ENCODE measurements around the gene SLC25A51.

SLC25A51 gene, protein sequence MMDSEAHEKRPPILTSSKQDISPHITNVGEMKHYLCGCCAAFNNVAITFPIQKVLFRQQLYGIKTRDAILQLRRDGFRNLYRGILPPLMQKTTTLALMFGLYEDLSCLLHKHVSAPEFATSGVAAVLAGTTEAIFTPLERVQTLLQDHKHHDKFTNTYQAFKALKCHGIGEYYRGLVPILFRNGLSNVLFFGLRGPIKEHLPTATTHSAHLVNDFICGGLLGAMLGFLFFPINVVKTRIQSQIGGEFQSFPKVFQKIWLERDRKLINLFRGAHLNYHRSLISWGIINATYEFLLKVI

DNA sequence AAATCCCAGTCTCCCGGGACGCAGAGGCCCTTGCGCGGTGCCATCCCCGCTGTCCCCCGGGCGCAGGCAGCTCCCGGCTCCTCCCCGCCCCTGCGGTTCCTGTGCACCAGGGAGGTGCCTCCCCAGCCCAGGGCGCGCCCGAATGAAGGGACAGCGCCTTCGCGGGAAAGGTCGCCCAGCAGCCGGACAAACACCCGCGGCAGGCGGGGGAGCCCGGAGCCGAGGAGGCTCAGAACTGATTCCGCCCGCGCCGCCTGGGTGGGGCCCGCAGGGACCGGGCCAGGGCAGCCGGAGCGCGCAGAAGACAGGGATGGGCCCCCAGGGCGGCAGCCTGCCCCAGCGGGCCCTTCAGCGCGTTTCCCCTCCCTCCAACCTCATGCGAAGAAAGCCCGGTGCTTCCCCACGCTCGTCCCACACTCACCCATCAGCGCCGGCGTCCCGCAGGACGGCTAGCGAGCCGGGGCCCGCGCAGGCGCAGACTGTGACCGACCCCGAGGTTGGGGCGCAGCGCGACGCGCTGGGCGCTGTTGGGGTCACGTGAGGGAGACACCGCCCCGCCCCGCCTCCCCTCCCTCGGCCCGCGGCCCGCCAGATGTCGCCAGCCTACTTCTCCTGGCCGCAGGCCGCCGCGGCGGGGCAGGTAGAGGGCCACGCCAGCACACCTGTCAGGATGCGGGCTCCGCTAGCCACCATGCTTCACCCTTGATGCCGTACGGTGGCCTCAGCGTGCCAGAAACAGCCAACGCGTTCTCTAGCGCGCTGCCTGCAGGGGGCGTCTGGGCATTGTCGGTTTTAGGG, at the start of gene SLC25A51:
SLC25A51 (minus strand) TSS at position 481 of the 798 bp plus-strand sequence. CDS start 15,577 bp downstream, outside the sequence.
- DNase-seq = peak; percentile 93

DNA sequence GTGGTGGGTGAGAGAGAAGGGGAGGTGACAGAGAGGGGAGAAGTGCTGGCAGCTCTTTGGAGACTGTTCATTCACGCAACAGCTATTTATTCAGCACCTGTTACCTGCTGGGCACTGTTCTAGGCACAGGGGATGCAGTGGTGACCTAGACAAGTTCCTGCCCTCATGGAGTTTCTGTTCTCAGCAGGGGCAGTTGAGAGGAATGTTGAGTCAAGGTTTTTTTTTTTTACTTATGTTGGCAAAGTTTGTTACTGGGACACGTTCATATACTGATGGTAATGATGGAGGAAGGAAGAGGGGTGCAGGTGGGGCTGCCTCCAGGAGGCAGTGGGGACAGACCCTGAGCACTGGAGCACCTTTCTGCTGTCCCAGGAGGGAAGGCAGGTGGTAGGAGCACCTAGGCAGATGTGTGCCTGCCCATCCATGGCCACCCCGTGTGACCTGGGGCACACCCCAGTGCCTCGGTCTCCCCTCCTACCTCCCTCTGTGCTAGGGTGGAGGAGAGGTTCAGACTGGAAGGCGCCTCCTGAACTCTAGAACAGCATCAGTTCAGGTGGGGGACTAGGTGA, 49.4 kb upstream of the SLC25A51 start:
- no peak for DNase-seq

DNA sequence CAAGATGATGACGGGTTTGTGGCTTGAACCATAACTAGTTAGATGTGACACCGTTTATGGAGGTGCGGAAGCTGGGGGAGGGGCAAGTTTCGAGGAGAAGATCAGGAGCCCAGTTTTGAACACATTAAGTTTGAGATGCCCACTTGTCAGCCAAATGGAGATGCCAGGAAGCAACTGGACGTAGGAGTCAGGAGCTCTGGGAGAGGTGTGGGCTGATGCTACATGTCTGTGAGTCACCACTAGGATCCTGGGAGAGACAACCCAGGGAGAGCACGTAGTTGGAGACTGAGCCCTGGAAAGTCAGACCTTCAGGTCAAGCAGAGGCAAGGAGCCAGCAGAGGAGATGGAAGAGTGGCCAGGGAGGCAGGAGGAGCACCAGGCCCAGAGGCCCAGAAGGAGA, 48.8 kb upstream of the SLC25A51 start:
- DNase-seq = no peak

DNA sequence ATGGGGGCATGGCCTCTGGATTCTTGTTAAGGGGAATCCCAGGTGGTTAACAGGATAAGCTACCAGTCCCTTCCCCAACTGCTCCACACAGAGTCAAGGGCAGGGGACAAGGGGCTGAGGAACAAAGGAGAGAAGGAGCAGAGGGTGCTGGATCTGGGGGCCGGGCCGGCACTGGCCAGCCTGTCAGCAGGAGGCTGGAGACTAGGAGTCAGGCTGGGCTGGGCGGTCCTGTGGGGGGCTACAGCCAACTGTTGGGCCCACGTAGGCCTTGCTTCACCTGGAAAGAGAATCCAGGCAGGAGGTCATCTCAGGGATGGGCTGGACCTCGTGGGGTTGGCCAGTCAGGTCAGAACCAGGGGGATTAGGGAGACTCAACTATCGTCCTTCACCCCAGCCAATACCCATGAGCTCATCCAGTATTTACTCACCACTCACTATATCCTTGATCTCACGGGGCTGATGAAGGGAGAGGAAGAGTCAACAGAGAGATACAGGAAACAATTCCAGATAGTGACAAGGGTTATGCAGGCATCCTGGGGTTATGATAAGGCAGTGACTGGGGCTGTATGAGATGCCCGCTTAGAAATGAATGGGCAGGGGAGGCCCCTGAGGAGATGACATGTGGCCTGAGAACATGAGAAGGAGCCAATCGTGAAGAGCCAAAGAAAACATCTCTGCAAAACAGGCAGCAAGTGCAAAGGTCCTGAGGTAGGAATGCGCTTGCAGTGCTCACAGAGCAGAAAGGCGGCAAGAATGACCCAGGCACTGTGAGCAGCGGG, 47.9 kb upstream of the SLC25A51 start:
- DNase-seq = no peak

DNA sequence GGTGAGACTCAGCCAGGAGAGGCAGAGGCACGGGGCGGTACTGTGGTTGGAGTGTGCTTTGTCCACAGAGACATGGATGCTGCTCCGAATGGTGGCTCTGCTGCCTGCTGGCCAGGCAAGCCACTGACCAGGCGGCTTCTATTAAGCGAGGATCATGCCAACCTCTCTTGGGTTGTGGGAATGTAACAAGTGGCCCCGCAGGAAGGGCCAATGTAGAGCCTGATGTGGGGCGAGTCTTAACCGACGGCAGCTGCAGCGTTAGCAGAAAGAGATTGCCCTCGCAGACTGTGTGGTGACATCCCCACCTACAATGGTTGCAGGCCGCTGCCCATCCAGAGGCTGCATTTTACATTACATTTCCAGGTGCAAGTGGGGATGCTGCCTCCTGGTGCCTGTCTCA, 46.6 kb upstream of the SLC25A51 start:
- no peak for DNase-seq

DNA sequence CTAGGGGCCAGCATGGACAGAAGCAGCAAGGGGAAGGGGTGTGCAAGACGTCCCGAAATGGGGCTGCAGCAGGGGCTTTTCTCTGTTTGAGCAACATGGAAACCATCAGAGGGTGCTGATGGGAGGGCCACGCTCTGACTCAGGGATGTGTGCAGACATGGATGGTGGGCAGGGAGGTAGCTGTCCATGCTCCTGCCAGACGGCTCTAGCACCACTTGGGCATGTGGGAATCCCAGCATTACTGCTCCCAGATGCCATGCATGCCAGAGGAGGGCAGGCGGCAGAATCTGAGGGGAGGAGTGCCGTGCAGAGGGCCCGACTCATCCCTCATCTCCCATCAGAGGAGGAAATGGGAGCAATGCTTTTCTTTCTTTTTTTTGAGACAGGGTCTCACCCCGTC, 45.6 kb upstream of the SLC25A51 start:
- no peak for DNase-seq

DNA sequence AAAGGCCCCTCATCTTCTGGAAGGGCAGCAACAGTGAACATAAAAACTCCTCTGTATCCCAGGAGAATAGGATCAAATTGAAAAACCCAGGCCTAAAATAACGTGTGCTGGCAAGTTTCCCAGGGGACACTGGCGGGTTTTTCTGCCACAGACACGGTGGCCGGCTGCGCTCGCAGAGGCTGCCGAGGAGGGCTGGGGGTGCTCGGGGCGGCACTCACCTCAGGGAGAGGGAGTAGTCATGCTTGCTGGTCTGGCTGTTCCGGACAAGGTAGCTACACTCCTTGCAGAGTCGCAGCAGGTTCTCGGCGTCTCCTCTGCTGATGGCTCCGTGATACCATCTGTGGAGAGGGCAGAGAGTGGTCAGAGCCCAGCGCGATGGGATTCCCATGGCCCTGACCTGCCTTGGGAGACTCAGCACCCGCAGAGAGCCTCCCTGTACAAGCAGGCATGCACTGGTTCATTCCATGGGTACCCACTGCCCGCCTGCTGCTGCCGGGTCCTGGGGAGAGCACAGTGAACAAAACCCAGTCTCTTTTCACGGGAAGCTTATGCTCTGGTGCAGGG, 44.6 kb upstream of the SLC25A51 start:
- DNase-seq = no peak

DNA sequence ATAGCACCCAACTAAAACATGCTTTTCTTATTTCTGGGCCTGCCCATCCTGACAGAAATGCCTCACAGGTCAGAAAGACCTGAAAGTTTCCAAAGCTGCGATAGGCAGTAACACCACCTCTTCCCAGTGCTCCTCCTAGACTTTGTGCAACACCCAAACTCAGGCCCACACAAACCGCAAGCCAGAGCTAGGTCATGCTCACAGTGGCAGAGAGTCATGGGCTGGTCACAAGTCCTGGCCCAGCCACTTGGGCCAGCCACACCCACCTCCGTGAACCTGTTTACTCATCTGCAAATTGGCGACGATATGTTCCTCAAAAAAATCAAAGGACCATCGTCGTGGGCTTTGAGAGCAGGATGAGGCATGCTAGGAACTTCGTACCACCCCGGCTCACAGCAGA, 44.0 kb upstream of the SLC25A51 start:
- DNase-seq = no peak

DNA sequence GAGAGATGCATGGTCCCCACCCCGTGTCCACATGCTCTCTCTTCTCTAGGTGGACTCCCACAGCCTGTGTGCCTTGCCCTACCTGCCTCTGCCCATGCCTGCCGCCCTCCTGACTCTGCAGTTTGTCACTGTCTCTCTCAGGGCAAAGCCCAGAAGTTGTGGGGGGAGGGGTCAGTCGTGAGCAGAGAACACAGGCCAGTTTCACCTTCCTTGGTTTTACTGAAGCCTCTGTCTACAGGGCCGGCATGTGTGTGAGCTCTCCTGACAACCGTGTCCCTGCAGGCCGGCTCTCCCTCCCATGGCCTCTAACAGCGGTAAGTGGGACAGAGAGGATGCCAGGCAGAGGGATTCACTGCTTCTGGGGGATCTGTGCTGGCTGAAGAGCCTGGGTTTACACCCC, 43.5 kb upstream of the SLC25A51 start:
- DNase-seq = no peak

DNA sequence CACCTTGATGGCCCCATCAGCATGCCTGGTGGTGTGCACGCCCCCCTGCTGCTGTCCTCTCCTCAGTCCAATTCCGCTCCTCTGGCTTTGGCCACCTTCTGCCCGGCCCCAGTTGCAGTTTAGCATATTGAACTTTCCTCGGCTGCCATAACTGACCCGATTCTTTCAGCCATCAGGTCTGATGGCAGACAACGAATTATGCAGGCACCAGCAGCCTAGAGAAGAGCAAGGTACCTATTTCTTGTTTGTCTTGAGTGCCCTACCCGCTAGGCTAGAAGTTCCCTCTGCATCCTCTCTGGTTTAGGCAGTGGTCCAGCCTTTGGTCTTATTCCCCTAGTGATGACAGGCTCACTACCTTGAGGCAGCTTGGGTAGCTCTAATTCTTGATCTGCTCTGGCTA, 43.0 kb upstream of the SLC25A51 start:
- DNase-seq = no peak

DNA sequence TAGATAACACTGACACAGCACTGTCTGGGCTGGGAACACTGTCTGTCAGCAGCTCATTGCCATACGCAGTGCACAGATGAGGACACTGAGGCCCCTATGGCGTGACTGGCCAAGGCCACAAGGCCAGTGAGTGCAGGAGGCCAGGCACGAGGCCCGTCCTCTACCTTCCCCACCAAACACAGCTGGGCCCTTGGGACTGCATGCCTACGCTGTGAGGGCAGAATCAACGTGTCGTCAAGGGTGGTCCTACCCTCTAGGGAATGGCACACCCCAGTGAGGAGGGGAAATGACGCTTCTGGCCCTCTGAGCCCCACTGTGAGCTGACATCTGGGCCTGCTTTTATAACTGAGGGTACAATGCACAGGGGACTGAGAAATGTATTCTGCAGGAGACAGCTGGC, 42.1 kb upstream of the SLC25A51 start:
- DNase-seq = no peak

DNA sequence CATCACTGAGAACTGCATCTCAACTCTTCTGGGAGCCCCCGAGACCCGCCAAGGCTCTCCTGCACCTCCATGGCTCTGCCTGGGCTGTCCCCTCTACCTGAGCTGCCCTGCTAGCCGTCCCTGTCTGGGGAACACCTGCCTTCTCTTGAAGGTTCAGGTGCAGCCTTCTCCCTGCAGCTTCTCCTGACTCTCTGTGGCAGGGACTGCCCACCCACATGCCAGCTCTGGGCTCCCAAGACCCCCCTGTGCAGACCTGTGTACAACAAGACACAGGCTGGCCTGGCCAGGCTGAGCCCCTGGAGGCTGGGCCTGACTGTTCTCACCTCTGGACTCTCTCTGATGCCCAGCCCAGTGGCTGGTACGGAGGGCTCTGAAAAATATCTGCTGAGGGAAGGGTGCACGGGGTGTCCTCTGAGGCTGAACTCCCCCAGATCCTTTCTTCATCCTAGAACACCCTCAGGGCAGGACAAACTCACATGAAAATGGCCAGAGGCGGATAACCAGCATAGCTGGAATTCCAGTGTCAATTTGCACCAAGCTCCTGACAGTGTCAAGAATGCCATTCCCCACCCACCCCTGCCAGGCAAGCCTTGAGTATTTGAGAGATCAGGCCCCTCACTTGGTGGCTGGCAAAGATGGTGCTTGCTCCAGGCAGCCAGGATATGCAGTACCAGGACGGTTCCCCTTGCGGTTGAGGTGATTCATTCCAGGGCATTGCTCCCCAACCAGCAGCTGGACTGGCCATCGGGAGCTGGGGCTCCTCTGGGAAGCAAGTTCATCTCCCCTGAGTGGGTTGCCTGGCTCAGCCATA, 40.9 kb upstream of the SLC25A51 start:
- no peak for DNase-seq

DNA sequence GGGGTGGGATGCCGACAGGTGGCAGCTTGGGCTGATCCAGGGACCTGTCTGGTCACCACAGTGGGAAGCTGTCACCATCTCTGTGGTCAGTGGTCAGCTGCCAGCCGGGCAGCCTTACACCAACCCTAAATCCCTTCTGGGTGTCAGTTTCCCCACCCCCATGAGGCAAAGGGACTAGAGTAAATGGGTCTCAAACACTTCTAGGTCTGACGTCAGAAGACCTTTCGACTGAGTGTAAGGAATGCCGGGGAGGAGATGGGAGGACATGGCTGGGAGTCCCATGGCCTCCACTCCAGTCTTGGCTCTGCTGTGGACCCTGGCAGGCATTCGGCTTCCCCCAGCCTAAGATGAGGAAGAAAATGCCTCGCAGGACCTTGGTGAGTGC, 40.3 kb upstream of the SLC25A51 start:
- no peak for DNase-seq

DNA sequence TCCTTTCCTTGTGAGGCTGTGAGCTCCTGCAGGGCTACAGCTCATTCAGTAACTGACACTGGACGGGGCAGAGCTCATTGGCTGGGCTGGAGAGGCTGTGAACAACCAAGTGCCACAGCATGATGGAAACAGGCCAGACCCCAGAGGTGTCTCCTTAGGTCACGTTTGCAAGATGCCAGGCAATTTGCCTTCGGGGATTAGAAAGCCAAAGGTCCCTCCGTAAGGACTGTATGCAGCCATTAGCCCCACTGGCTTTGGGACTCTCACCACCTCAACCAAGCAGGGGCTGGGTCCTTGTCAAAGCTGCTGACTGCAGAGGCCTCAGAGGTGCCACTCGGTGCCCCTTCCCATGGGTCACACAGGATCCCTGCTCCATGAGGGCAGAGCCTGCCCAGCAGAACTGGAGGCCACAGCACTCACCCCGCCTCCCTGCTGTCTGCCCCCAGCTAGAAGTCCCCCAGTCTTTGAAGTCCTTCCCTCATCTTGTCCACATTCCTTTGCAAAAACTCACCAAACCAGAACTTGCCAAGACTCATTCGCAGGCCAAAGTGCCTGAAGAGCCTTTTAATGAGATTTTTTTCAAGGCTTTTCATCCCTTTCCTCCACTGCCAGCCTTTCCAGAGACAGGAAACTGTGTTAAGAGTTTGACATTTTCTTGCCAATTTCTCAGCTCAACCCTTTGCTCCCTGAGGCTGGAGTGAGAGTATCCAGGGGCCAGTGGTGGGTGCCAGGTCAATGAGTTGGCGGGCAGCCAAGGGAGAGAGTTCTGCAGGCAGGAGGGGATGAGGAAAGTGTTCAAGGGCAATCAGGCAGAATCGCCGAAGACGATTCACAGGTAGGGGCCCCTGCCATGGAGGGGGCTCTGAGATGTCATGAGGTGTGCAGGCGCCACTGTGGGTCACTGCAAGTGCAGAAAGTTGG, 39.7 kb upstream of the SLC25A51 start:
- DNase-seq = peak; percentile 57

DNA sequence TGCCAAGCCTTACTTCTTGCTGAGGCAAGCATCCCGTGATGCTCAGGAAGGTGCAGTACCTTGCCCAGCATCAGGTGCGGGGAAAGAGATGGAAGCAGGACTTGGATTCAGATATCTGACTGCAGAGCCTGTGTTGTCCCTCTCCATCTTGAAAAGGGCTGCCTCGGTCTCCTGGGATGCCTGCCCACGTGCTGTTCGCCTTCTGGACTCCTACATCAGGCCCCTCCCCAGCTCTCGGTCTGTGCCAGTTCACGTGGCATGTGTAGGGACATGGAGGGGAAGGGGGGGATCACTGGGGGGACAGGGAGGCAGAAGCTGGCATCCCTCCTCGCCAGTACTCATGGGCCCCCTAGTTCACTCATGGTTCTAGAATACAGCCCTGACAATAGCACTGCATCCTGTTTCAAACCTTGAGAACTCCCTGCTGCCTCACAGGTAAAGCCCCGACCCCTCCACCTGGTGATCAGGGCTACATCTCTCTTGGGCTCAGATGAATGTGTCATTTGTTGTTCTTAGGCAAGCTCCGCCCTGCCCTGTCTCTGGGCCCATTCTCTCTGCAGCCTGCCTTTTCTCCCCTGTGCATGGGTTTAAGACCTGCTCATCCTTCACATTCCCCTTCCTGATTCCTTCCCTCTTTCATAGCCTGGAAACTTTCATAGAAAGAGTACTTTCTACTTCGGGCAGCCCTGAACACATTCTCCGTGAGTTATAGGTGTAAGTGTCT, 38.9 kb upstream of the SLC25A51 start:
- DNase-seq = no peak

DNA sequence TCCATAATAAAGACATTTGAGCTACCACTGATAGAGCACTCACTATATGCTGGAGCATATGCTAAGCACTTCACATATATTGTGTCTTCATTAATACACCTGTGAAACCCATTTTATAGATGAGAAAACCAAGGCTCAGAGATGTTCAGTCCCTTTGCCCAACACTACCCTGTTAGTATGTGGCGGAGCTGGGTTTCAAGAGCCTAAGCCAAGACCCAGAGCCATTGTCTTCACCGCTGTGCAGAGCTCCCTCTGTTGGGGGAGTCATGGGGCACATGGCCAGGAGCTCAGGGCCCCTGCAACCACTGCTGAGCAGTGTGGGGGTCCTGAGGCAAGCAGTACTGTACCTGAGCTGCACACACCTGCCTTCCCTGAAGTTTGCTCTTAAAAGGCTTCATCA, 37.3 kb upstream of the SLC25A51 start:
- DNase-seq = no peak

DNA sequence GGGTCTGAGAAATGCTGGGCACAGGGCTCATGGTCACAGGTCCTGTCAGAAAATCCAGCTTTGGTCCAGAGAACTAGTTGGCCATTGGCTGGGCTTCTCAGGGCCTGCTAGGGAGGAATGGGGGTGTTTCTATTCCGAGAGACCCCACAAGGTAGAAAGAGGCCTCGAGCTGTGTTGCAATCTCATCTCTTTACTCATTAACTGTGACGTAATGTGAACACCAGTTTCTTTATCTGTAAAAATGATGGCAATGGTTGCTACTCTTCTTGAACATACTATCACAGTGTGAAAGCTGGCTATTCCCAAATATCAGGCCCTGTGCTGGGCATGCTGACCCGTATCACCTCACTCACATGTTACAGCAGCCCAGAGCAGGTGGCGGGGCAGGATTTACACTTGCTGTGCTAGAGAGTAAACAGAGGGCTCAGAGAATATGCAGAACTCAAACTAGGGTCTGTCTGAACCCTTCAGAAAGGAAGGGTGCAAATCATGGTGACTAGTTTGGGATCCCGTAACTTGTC, 35.7 kb upstream of the SLC25A51 start:
- no peak for DNase-seq

DNA sequence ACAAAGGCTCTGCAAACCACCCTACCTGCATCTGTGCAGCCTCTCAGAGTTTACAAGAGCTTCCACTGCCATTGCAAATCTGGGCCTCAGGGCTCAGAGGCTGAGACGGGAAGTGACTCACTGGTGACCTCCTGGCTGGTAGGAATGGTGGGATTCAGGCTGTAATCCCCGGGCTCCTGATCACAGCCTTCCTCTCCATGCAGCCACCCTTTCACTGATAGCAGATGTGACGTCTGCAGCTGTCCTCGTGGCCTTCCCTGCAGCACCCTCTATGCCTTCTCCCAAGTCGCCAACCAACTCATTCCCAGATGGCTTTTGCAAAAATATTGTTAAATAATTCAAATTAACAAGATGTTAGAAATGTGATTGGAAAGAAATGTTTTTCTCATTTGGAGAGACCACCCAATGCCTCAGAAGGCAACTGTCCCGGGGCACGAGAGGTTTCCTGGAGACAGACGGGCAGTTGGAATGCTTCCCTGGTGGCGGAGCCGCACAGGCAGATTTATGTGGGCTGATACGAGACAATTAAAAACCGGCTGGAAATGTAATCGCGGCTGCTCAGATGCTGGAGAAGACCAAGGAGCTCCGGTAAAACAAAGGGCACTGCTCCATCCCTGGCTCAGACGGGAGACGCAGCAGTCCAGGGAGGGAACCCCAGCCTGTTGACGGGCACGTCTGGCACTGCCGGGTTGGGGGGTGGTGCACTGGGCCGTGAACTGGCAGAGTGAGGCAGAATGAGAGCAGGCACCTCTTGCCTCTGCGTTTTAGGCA, 34.4 kb upstream of the SLC25A51 start:
- no peak for DNase-seq

DNA sequence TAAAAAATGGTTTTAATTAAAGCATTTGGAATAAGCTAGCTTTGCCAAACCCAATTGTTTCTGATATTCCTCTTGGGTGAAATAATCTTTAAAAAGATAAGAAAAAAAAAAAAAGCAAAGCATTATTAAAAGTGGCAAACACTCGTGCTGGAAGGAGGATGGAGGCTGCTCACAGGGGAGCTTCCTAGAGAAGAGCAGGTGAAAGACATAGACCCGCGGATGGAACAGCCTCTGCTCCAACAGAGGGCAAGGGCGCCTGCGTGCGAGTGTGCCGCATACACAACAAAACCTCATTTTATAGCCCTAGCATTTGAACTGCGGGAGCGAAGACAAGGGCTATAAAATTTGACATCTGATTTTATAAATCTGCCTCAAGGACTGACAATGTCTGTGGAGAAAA, 33.4 kb upstream of the SLC25A51 start:
- DNase-seq = no peak
